Large intestine (tissue), 3 donors: ENCODE data around the gene TREH. TPM values are rescaled to one million over a fixed set of nuclear protein-coding genes. Genes with fewer than 3 reads are reported as not detected.

Experiments used
- DNase-seq, 2 donors: peaks; one replicate each; pipeline versions ENCODE4 v3.0.0 to v3.0.0-alpha.2; 2013
- H3K27ac ChIP-seq: one replicate; pipeline ENCODE4 v1.5.1; 2013; ENCODE audit warnings: low read length
- H3K27me3 ChIP-seq: 2 replicates; pipeline ENCODE4 v1.6.1; 2013; ENCODE audit warnings: low read length; ENCODE audit not compliant: control insufficient read depth, insufficient read depth
- H3K36me3 ChIP-seq: 2 replicates; pipeline ENCODE4 v1.6.1; 2013; ENCODE audit warnings: low read length; ENCODE audit not compliant: control insufficient read depth, insufficient read depth
- H3K4me1 ChIP-seq: one replicate; pipeline ENCODE4 v1.6.1; 2013; ENCODE audit warnings: low read length; ENCODE audit not compliant: control insufficient read depth, insufficient read depth
- H3K4me3 ChIP-seq: one replicate; pipeline ENCODE4 v1.5.1; 2013; ENCODE audit warnings: low read length
- H3K9me3 ChIP-seq: one replicate; pipeline ENCODE4 v1.6.1; 2013; ENCODE audit warnings: mild to moderate bottlenecking, low read depth, low read length, moderate library complexity; ENCODE audit not compliant: control insufficient read depth
- WGBS: methylation state at CpG from one replicate; pipeline ENCODE4 v1.1.5; 2013; ENCODE audit warnings: low lambda C conversion rate; ENCODE audit not compliant: insufficient coverage; 5-methylcytosine and 5-hydroxymethylcytosine counted together
- polyA plus RNA-seq: library from polyadenylated mRNA; unstranded; fragments of 120-200 nt; gene quantifications from one replicate; pipeline ENCODE4 v1.2.1, GENCODE V29; 2013

The TREH gene
- polyA plus RNA-seq, 1 donor: 74.4 TPM

GRCh38 chr11:118639899-118640298, 39.6 kb downstream of the TREH start:
- no CpG with 5 or more reads among the region's 4 CpGs for WGBS
- H3K4me3 ChIP-seq: no peak overlapping the region
- H3K9me3 ChIP-seq: no peaks in the 10 kb centered on the region
- H3K4me1 ChIP-seq: peaks cover 35% of the 10 kb centered on the region
- no peaks in the 10 kb centered on the region for H3K27me3 ChIP-seq
- H3K36me3 ChIP-seq: peaks cover 53% of the 10 kb centered on the region
- no peak for DNase-seq
- H3K27ac ChIP-seq: no peak overlapping the region

GRCh38 chr11:118638726-118639125, 40.7 kb downstream of the TREH start:
- no peaks in the 10 kb centered on the region for H3K9me3 ChIP-seq
- peaks cover 44% of the 10 kb centered on the region for H3K36me3 ChIP-seq
- no peaks in the 10 kb centered on the region for H3K27me3 ChIP-seq
- no peak overlapping the region for H3K27ac ChIP-seq
- DNase-seq: no peak
- peaks cover 46% of the 10 kb centered on the region for H3K4me1 ChIP-seq
- no CpG with 5 or more reads among the region's 6 CpGs for WGBS
- no peak overlapping the region for H3K4me3 ChIP-seq

- H3K27me3 ChIP-seq: no peaks in the 10 kb centered on the region
- H3K27ac ChIP-seq: no peak overlapping the region
- peaks cover 46% of the 10 kb centered on the region for H3K4me1 ChIP-seq
- no peak overlapping the region for H3K4me3 ChIP-seq
- no peaks in the 10 kb centered on the region for H3K9me3 ChIP-seq
- H3K36me3 ChIP-seq: peaks cover 39% of the 10 kb centered on the region
- WGBS: no CpG with 5 or more reads among the region's 8 CpGs
- DNase-seq: no peak
These were observed 42.7 kb downstream of the TREH start for GRCh38 chr11:118636569-118637290.

- no peaks in the 10 kb centered on the region for H3K27me3 ChIP-seq
- DNase-seq: no peak
- H3K27ac ChIP-seq: no peak overlapping the region
- no peak overlapping the region for H3K4me3 ChIP-seq
- peaks cover 29% of the 10 kb centered on the region for H3K36me3 ChIP-seq
- peaks cover 44% of the 10 kb centered on the region for H3K4me1 ChIP-seq
- H3K9me3 ChIP-seq: no peaks in the 10 kb centered on the region
- WGBS: no CpG with 5 or more reads among the region's 2 CpGs
These were observed 43.8 kb downstream of the TREH start for GRCh38 chr11:118635642-118636041.

GRCh38 chr11:118635237-118635591, 44.2 kb downstream of the TREH start:
- peak overlapping the region; percentile 30 for H3K4me3 ChIP-seq
- H3K27ac ChIP-seq: peak overlapping the region; percentile 8
- WGBS: no CpG with 5 or more reads among the region's 15 CpGs
- peaks cover 44% of the 10 kb centered on the region for H3K4me1 ChIP-seq
- no peaks in the 10 kb centered on the region for H3K9me3 ChIP-seq
- H3K36me3 ChIP-seq: peaks cover 28% of the 10 kb centered on the region
- no peaks in the 10 kb centered on the region for H3K27me3 ChIP-seq
- DNase-seq: no peak

GRCh38 chr11:118634431-118635236, 44.8 kb downstream of the TREH start:
- WGBS: 14% methylated on average over 1 of the region's 41 CpGs
- Histone ChIP-seq H3K27me3 (no peaks in the 10 kb centered on the region), H3K4me3 (peak overlapping the region; percentile 30), H3K4me1 (peaks cover 50% of the 10 kb centered on the region), H3K9me3 (no peaks in the 10 kb centered on the region), H3K36me3 (peaks cover 29% of the 10 kb centered on the region), H3K27ac (peak overlapping the region; percentile 23)
- DNase-seq: peak; percentile 78 to 89

GRCh38 chr11:118633979-118634378, 45.5 kb downstream of the TREH start:
- H3K27me3 ChIP-seq: no peaks in the 10 kb centered on the region
- no peaks in the 10 kb centered on the region for H3K9me3 ChIP-seq
- no peak overlapping the region for H3K27ac ChIP-seq
- no peak overlapping the region for H3K4me3 ChIP-seq
- H3K36me3 ChIP-seq: peaks cover 26% of the 10 kb centered on the region
- no CpG with 5 or more reads among the region's 4 CpGs for WGBS
- DNase-seq: no peak
- peaks cover 52% of the 10 kb centered on the region for H3K4me1 ChIP-seq

GRCh38 chr11:118633319-118633690, 46.1 kb downstream of the TREH start:
- peaks cover 52% of the 10 kb centered on the region for H3K4me1 ChIP-seq
- WGBS: no CpG with 5 or more reads among the region's 1 CpG
- H3K9me3 ChIP-seq: no peaks in the 10 kb centered on the region
- no peak overlapping the region for H3K27ac ChIP-seq
- H3K27me3 ChIP-seq: no peaks in the 10 kb centered on the region
- peaks cover 27% of the 10 kb centered on the region for H3K36me3 ChIP-seq
- no peak overlapping the region for H3K4me3 ChIP-seq
- no peak for DNase-seq

- no peak overlapping the region for H3K27ac ChIP-seq
- no peak overlapping the region for H3K4me3 ChIP-seq
- peaks cover 33% of the 10 kb centered on the region for H3K36me3 ChIP-seq
- no peaks in the 10 kb centered on the region for H3K9me3 ChIP-seq
- 100% methylated on average over 2 of the region's 9 CpGs for WGBS
- no peak for DNase-seq
- H3K4me1 ChIP-seq: peaks cover 52% of the 10 kb centered on the region
- no peaks in the 10 kb centered on the region for H3K27me3 ChIP-seq
These were observed 46.7 kb downstream of the TREH start for GRCh38 chr11:118632577-118633318.

- no peaks in the 10 kb centered on the region for H3K27me3 ChIP-seq
- H3K36me3 ChIP-seq: peaks cover 28% of the 10 kb centered on the region
- DNase-seq: peak in 1 of 2 donors; percentile 58
- H3K4me3 ChIP-seq: no peak overlapping the region
- no peaks in the 10 kb centered on the region for H3K9me3 ChIP-seq
- no peak overlapping the region for H3K27ac ChIP-seq
- peaks cover 52% of the 10 kb centered on the region for H3K4me1 ChIP-seq
- no CpG with 5 or more reads among the region's 14 CpGs for WGBS
These were observed 48.1 kb downstream of the TREH start for GRCh38 chr11:118631142-118631909.
